ENCODE measurements around the gene LCE1B. TPM values are rescaled to one million over a fixed set of nuclear protein-coding genes. Genes with fewer than 3 reads are reported as not detected.

Gene LCE1B
- total and polyA plus RNA-seq, 10 of the 15 experiments (the other 5 are each of a cell fraction or from before 2014, with no cell fraction given) = 0.13 to 3.3 (median 0.60) TPM; not detected in 2

GRCh38 chr1:152858062-152858461 is 46.3 kb downstream of the LCE1B start (continued):
- TF ChIP-seq PBX3 (IDR thresholded peaks at IDR 0.05; ENCODE audit: insufficient replicate concordance, low read depth, low read length) (no peak), ZBED1 (IDR thresholded peaks at IDR 0.05; ENCODE audit: borderline replicate concordance) (no peak), TAF1 (IDR thresholded peaks at IDR 0.05; ENCODE audit: borderline replicate concordance, low read depth, low read length) (no peak), ZBTB33 (IDR thresholded peaks at IDR 0.05) (no peak), PKNOX1 (IDR thresholded peaks at IDR 0.05) (no peak), KDM1A (IDR thresholded peaks at IDR 0.05; ENCODE audit: borderline replicate concordance) (no peak), RUNX3 (IDR thresholded peaks at IDR 0.05; ENCODE audit: low read length) (no peak), TCF3 (IDR thresholded peaks at IDR 0.05; ENCODE audit: borderline replicate concordance, insufficient read depth, low read depth, low read length) (no peak)

- ChIA-PET SMC1A (ENCODE audit: uncharacterized antibody, unreplicated experiment) (interaction anchor here (0.6 kb wide), 1 partner anchor 467 kb away, joined by 3 read pairs; no protein-coding TSS in a partner anchor), POLR2A (no interaction called here), CTCF (interaction anchor here (1.1 kb wide), 1 partner anchor 13 kb away, joined by 4 read pairs; no protein-coding TSS in a partner anchor), RAD21 (ENCODE audit: unreplicated experiment) (no interaction called here)
- FAIRE-seq = no peak
- no peaks in the 10 kb centered on the region for H3K79me2 ChIP-seq (ENCODE audit: control insufficient read depth, insufficient read depth, low read length)
- no peak within 1 kb of the TSS for H3K27ac ChIP-seq (ENCODE audit: control insufficient read depth, insufficient read depth)
- intact Hi-C loops (cut with micrococcal nuclease; ENCODE audit: unreplicated experiment) (no loop called here), in situ Hi-C loops (cut with MboI) (no loop called here)
- TF ChIP-seq KLF5 (IDR thresholded peaks at IDR 0.05; ENCODE audit: partially characterized antibody) (no peak), REST (IDR thresholded peaks at IDR 0.05; ENCODE audit: low read depth, low read length) (no peak), GATAD2B (conservative IDR thresholded peaks at IDR 0.05; ENCODE audit: low read depth) (no peak), SIN3A (IDR thresholded peaks at IDR 0.05; ENCODE audit: low read depth, low read length) (no peak)
- no peaks in the 10 kb centered on the region for H3K9me3 ChIP-seq (replicated peaks; ENCODE audit: control insufficient read depth, insufficient read depth, low read length)
- no peak for ATAC-seq
- H2AFZ ChIP-seq (ENCODE audit: control insufficient read depth, low read depth, low read length) = no peak within 1 kb of the TSS
- H4K20me1 ChIP-seq (ENCODE audit: control insufficient read depth, insufficient read depth) = no peaks in the 10 kb centered on the region
- no peaks in the 10 kb centered on the region for H3K36me3 ChIP-seq (ENCODE audit: control insufficient read depth in 2 of 2, insufficient read depth in 2 of 2, low read length in 1 of 2)
- H3K4me1 ChIP-seq (ENCODE audit: control insufficient read depth, insufficient read depth, low read length) = no peaks in the 10 kb centered on the region
- H3K9ac ChIP-seq (ENCODE audit: control insufficient read depth, insufficient read depth, low read length) = no peak within 1 kb of the TSS
- 38% methylated on average over 3 of the region's 3 CpGs for WGBS (ENCODE audit: insufficient coverage, insufficient replicate concordance, low lambda C conversion rate, missing lambda C conversion rate)
- no peak within 1 kb of the TSS for H3K4me2 ChIP-seq (ENCODE audit: control insufficient read depth, insufficient read depth)
- H3K4me3 ChIP-seq = no peak within 1 kb of the TSS
- no peaks in the 10 kb centered on the region; a peak in 1 of 4 replicates for H3K27me3 ChIP-seq (replicated peaks in 1 of 2; ENCODE audit: control insufficient read depth in 2 of 2, insufficient read depth in 2 of 2, low read length in 1 of 2)
- no peak for DNase-seq (ENCODE audit: low read depth, low spot score)
- BruUV-seq (replicated peaks) = no TSS peak
Measured at GRCh38 chr1:152859696-152860095, 47.9 kb downstream of the LCE1B start, which contains the start of gene LCE7A. Gene LCE7A (plus strand): TSS chr1:152859996. CDS start chr1:152860698, 702 bp downstream.

Measured in GM12878 (cell line).